Transverse colon (tissue), 4 donors: ENCODE results near the gene POMGNT2. TPM values are rescaled to one million over a fixed set of nuclear protein-coding genes. Genes with fewer than 3 reads are reported as not detected.

Experiments used
- DNase-seq: peaks from one replicate; pipeline ENCODE4 v3.0.0-alpha.2; 2019
- H3K27ac ChIP-seq, 4 donors: fragments of 200-600 bp; sonication (generic); 2 replicates each; pipeline ENCODE4 v1.5.1; 2016 to 2018; ENCODE audit warnings: inconsistent platforms in 4 of 4
- H3K27me3 ChIP-seq: fragments of 200-600 bp; sonication (generic); 2 replicates; pipeline ENCODE4 v1.5.1; 2017; ENCODE audit warnings: inconsistent platforms
- H3K36me3 ChIP-seq, 4 donors: fragments of 200-600 bp; sonication (generic); 2 replicates each; pipeline ENCODE4 v1.5.1; 2017 to 2019; ENCODE audit warnings: inconsistent platforms in 4 of 4
- H3K4me1 ChIP-seq, 4 donors: fragments of 200-600 bp; sonication (generic); 2 replicates each; pipeline ENCODE4 v1.5.1; 2017 to 2020; ENCODE audit warnings: inconsistent platforms in 4 of 4
- H3K4me3 ChIP-seq, 4 donors: fragments of 200-600 bp; sonication (generic); 1 replicate in 1 of 4; 2 replicates in 3 of 4; pipeline versions ENCODE4 v1.5.1 to v1.6.1; 2017 to 2019; ENCODE audit warnings: inconsistent platforms in 4 of 4
- H3K9me3 ChIP-seq, 2 donors: fragments of 200-600 bp; sonication (generic); 2 replicates each; pipeline ENCODE4 v1.5.1; 2017 to 2019; ENCODE audit warnings: inconsistent platforms in 2 of 2
- CTCF ChIP-seq, 5 experiments: fragments of 200-600 bp in 3 of 5; fragments of 450-650 bp in 2 of 5; sonication (generic) in 3 of 5; IDR thresholded peaks; 1 replicate in 2 of 5; 2 replicates in 3 of 5; pipeline ENCODE4 v1.5.1; 2016 to 2017; ENCODE audit warnings: antibody characterized with exemption in 5 of 5, inconsistent platforms in 3 of 5, mild to moderate bottlenecking in 2 of 5, moderate library complexity in 1 of 5
- EP300 ChIP-seq: sonication (generic); formaldehyde crosslinking; IDR thresholded peaks from one replicate; pipeline ENCODE4 v1.6.1; 2017; ENCODE audit warnings: antibody characterized with exemption, low read depth
- POLR2A ChIP-seq: fragments of 450-650 bp; IDR thresholded peaks from one replicate; pipeline ENCODE4 v1.6.1; 2016; ENCODE audit warnings: antibody characterized with exemption, mild to moderate bottlenecking, moderate library complexity
- POLR2AphosphoS5 ChIP-seq, 3 donors: sonication (generic); formaldehyde crosslinking; IDR thresholded peaks; one replicate each; pipeline ENCODE4 v1.6.1; 2016; ENCODE audit warnings: antibody characterized with exemption in 3 of 3
- WGBS, 2 donors: methylation state at CpG; one replicate each; pipeline ENCODE4 v1.1.5; 2018; ENCODE audit warnings: low coverage in 1 of 2; 5-methylcytosine and 5-hydroxymethylcytosine counted together
- in situ Hi-C, 4 donors: fragments of 200-750 bp; cut with MboI; loops; one replicate each; pipeline versions ENCODE4 v1.15.0 to v1.15.1; 2017; ENCODE audit warnings: low sequenced_read_pairs in 3 of 4, low pct_ligation_motif_present in 1 of 4, low pct_unique_long_range_greater_than_20kb in 1 of 4
- intact Hi-C: fragments of 100-400 bp; cut with DNase I; formaldehyde crosslinking; loops from one replicate; pipeline ENCODE4 v1.15.1; 2023; ENCODE audit warnings: low total_unique reads
- total RNA-seq, 4 donors: library from RNA; depleted of rRNA; stranded (reverse); fragments of >200 nt; gene quantifications; one replicate each; pipeline ENCODE4 v1.1.0, GENCODE V29; 2016

POMGNT2 gene
- total RNA-seq, 4 donors from 2014 or later = 3.2 to 7.8 (median 5.9) TPM

- in situ Hi-C loops = no loop called here
- 78 to 100% methylated on average over 1 to 5 of the region's 5 CpGs for WGBS, 2 donors
- no peak overlapping the region for H3K27ac ChIP-seq
- H3K4me1 ChIP-seq = no peaks in the 10 kb centered on the region
- TF ChIP-seq EP300 (no peak), POLR2AphosphoS5 (IDR thresholded peaks at IDR 0.05) (no peak), POLR2A (no peak), CTCF (IDR thresholded peaks at IDR 0.05) (no peak)
- H3K36me3 ChIP-seq = no peaks in the 10 kb centered on the region
- H3K27me3 ChIP-seq = no peaks in the 10 kb centered on the region
- intact Hi-C loops = no loop called here
- no peaks in the 10 kb centered on the region for H3K9me3 ChIP-seq
- DNase-seq = no peak
- no peak overlapping the region for H3K4me3 ChIP-seq
These were observed 29.8 kb downstream of the POMGNT2 start for GRCh38 chr3:43075904-43076661.

- Histone ChIP-seq H3K27me3 (no peaks in the 10 kb centered on the region), H3K4me3 (no peak overlapping the region), H3K9me3 (no peaks in the 10 kb centered on the region), H3K4me1 (no peaks in the 10 kb centered on the region), H3K27ac (no peak overlapping the region), H3K36me3 (no peaks in the 10 kb centered on the region)
- intact Hi-C loops (no loop called here), in situ Hi-C loops (no loop called here)
- DNase-seq = no peak
- WGBS, 2 donors = 87 to 100% methylated on average over 4 to 5 of the region's 5 CpGs
- TF ChIP-seq EP300 (no peak), POLR2AphosphoS5 (IDR thresholded peaks at IDR 0.05) (no peak), POLR2A (no peak), CTCF (IDR thresholded peaks at IDR 0.05) (no peak)
These were observed 30.8 kb downstream of the POMGNT2 start for GRCh38 chr3:43074901-43075689.

- WGBS, 2 donors = 45 to 62% methylated on average over 4 of the region's 4 CpGs
- H3K36me3 ChIP-seq = no peaks in the 10 kb centered on the region
- in situ Hi-C loops = no loop called here
- intact Hi-C loops = no loop called here
- H3K4me3 ChIP-seq = no peak overlapping the region
- no peaks in the 10 kb centered on the region for H3K4me1 ChIP-seq
- no peaks in the 10 kb centered on the region for H3K27me3 ChIP-seq
- no peak for TF ChIP-seq CTCF (IDR thresholded peaks at IDR 0.05)
- TF ChIP-seq POLR2A = no peak
- TF ChIP-seq EP300 = no peak
- no peak for TF ChIP-seq POLR2AphosphoS5 (IDR thresholded peaks at IDR 0.05)
- H3K9me3 ChIP-seq = no peaks in the 10 kb centered on the region
- no peak for DNase-seq
- no peak overlapping the region for H3K27ac ChIP-seq
These were observed 31.4 kb downstream of the POMGNT2 start for GRCh38 chr3:43074482-43074881.

GRCh38 chr3:43073836-43074220, 32.1 kb downstream of the POMGNT2 start:
- DNase-seq = no peak
- Histone ChIP-seq H3K27me3 (no peaks in the 10 kb centered on the region), H3K27ac (no peak overlapping the region), H3K9me3 (no peaks in the 10 kb centered on the region), H3K4me1 (no peaks in the 10 kb centered on the region), H3K36me3 (no peaks in the 10 kb centered on the region), H3K4me3 (no peak overlapping the region)
- no peak for TF ChIP-seq POLR2AphosphoS5 (IDR thresholded peaks at IDR 0.05)
- TF ChIP-seq EP300 = no peak
- no peak for TF ChIP-seq POLR2A
- TF ChIP-seq CTCF (IDR thresholded peaks at IDR 0.05) = no peak
- 80 to 86% methylated on average over 1 to 5 of the region's 5 CpGs for whole genome bisulfite sequencing, 2 donors
- intact Hi-C loops (no loop called here), in situ Hi-C loops (no loop called here)
